Skin epidermis (tissue), 12 donors: Measurements from ENCODE around the gene GPR137B.
"Not testable (repeated sequence)": the region's sequence is repeated elsewhere in the genome, so short reads cannot be mapped to it uniquely, and the experiment has no call there.

Experiments used
- H3K27ac ChIP-seq, 21 experiments: fragments of 200-600 bp; sonication (generic) in 11 of 21; one replicate each; pipeline ENCODE4 v1.5.0; 2020; ENCODE audit warnings: mild to moderate bottlenecking in 3 of 21, inconsistent platforms in 2 of 21, moderate library complexity in 2 of 21
- H3K4me3 ChIP-seq, 7 experiments: fragments of 200-600 bp; sonication (generic) in 2 of 7; one replicate each; pipeline ENCODE4 v1.5.0; 2020; ENCODE audit warnings: inconsistent platforms in 2 of 7, mild to moderate bottlenecking in 2 of 7, moderate library complexity in 1 of 7

Gene GPR137B

DNA sequence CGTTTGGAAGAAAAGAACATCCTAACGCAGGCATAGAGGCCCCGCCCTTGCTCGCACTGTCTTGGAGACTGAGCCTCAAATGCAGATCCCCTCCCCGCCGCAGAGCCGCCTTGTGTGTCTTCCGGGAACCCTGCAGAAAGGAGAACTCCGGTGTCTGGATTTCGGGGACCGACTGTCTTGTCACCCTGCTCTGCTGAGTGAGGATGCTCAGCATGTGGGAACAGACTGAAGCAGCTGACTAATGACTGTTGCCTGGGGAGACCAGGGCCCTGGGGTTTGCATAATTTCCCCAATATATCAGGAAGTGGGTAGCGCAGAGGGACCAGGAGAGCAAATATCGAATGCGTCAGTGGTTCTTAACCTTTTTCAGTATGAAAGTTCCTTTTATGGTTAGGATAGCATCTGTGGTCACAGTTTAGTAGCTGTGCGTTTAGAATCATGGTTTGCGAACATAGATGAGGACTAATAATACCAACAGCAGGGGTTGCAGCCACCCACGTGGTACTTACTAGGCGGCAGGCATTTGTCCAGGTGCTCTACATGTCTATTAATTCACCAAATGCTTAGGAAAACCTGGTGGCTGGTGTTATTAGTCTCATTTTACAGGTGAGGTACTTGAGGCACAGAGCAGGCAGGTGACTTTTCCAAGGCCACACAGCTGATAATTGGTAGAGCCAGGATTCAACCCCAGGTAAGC is 14.3 kb downstream of the GPR137B start:
- Histone ChIP-seq H3K27ac (peak overlapping the region in 2 of 21 experiments; percentile 44 to 55), H3K4me3 (no peak overlapping the region)

DNA sequence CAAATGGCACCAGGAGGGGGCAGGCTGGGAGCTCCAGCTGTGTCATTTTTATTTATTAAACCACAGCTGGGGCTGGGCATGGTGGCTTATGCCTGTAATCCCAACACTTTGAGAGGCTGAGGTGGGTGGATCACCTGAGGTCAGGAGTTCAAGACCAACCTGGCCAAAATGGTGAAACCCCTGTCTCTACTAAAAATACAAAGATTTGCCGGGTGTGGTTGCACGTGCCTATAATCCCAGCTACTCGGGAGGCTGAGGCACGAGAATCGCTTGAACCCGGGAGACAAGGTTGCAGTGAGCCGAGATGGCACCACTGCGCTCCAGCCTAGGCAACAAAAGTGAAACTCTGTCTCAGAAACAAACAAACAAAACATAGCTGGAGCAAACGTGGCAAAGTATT is 15.7 kb downstream of the GPR137B start:
- H3K27ac ChIP-seq, H3K4me3 ChIP-seq: not testable (repeated sequence)

DNA sequence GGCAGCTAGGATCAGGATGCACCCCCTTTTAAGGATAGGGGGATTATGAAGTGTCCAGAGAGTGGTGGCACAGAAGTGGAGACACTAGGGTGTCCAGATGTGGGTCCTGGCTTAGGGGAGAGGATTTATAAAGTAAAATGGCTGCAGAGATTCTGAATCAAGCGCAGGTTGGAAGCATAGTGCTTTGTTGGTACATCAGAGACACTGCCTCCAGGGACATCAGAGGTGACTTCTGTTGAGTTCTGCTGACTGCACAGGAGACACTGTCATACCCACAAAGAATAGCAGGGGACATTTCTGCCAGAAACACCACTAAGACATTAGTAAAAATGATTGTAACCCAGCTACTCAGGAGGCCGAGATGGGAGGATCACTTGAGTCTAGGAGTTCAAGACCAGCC is 16.4 kb downstream of the GPR137B start:
- Histone ChIP-seq H3K27ac (no peak overlapping the region), H3K4me3 (no peak overlapping the region)

DNA sequence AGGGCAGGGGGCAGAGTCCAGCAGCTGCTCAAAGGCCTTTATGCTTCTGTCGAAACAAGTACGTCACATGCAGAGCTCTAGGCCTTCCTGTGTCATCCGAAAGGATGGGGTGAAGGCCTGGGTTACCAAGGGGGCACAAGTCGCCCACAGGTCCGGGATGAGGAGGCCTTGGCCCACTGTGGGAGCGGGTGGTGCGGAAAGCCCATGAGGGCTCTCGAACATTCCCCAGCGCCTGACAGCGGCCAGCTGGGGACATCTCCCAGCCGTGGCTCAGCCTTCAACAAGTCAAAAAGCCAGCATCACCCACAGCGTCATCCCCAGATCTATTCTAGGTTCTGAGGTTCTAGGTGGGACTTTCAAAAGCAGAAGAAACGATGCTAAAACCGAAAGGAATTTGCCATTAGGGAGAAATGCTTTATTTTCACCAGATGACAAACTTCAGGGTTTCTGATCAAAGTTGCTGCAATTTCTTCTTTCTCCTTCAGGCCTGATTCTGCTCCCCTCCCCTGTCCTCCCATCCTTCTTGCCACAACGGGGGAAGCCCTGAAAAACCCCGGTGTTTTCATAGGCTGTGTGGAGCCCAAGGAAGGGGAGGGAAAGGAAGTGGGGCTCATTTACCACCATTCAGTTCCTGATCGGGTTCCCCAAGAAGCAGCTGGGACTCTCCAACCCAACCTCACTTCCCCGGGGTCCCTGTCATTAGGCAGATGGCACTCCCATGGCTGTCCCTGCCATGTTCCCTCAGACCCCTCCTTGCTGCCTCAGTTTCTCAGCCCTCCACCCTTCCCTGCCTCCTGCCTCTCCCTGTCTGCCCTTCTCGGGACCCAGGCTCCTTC is 17.6 kb downstream of the GPR137B start:
- peak overlapping the region in 4 of 21 experiments; percentile 27 to 55 (median 44) for H3K27ac ChIP-seq
- no peak overlapping the region for H3K4me3 ChIP-seq

DNA sequence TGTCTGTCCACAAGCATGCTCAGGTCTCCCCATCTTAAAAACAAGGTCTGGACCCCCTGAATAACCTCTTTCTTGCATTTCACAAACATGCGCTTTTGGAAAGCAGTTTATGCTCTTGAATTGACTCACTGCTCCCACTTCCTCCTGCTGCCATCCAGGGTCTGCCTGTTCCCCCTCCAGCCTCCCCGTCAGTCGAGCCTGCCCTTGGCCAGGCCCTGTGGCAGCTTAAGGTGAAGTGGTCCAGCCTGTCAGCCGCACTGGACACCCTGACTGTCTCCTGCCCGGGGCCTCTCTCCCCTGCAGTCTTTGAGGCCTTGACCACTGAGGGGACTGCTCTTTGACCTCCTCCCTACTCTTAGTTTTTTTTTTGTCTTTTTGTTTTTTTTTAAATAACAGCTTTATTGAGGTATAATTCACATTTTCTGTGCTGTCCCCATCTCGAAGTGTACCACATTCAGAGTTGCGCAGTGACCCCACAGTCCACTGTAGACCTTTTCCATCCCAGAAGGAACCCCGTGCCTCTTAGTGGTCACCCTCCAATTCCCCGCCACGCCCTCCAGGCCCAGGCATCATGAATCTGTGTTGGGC is 18.3 kb downstream of the GPR137B start:
- H3K4me3 ChIP-seq = no peak overlapping the region
- H3K27ac ChIP-seq = peak overlapping the region in 3 of 21 experiments; percentile 36 to 55 (median 52)

DNA sequence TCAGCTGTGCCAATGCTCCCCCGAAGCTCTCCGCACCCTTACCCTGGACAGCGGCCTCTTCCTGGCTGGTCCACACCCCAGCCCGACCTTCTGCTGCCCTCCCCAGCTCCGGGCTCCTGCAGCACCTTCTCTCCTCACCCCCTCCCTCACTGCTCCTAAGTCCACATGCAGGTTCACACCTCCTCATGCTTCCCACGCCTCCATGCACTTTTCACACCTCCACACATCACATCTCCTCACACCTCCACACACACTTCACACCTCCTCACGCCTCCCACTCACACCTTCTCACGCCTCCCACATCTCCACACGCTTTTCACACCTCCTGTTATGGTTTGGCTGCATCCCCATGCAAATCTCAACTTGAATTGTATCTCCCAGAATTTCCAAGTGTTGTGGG is 18.9 kb downstream of the GPR137B start:
- Histone ChIP-seq H3K27ac (no peak overlapping the region), H3K4me3 (no peak overlapping the region)

DNA sequence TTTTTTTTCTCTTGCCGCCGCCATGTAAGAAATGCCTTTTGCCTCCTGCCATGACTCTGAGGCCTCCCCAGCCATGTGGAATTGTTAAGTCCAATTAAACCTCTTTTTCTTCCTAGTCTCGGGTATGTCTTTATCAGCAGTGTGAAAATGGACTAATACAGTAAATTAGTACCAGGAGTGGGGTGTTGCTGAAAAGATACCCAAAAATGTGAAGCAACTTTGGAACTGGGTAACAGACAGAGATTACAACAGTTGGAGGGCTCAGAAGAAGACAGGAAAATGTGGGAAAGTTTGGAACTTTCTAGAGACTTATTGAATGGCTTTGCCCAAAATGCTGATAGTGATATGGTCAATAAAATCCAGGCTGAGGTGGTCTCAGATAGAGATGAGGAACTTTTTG is 19.4 kb downstream of the GPR137B start:
- not testable (repeated sequence) for H3K27ac ChIP-seq, H3K4me3 ChIP-seq

DNA sequence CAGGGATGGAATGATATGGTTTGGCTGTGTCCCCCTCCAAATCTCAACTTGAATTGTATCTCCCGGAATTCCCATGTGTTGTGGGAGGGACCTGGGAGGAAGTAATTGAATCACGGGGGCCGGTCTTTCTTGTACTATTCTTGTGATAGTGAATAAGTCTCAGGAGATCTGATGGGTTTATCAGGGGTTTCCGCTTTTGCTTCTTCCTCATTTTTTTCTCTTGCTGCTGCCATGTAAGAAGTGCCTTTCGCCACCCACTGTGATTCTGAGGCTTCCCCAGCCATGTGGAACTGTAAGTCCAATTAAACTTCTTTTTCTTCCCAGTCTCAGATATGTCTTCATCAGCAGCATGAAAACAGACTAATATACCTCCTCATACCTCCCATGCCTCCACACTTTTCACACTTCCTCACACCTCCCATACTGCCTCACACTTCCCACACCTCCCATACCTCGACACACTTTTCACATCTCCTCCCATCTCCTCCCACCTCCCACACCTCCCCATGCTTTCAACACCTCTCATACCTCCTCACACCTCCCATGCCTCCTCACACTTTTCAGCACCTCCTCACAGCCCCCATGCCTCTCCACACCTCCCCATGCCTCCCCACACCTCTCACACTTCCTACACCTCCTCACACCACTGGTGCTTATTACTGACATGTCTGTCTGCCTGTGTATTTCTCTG is 21.3 kb downstream of the GPR137B start:
- Histone ChIP-seq H3K4me3 (no peak overlapping the region), H3K27ac (no peak overlapping the region)

DNA sequence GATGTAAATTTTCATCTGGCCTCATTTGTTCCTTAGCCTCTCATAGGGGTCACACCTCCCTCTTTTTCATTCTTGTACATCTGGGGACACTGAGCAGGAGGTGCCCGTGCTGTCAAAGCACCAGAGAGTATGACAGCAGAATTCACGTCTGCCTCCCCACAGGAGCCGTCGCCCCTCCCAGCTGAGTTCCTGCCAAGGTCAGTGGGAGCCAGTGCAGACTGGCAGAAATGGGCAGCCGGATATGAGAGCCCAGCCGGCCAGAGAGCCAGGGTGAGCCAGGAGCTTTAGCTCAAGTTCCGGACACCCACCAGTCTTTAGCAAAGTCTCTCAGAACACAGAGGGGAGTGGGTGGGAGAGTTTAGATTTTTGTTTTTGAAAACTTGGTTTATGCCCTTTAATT is 21.9 kb downstream of the GPR137B start:
- H3K4me3 ChIP-seq = no peak overlapping the region
- no peak overlapping the region for H3K27ac ChIP-seq

DNA sequence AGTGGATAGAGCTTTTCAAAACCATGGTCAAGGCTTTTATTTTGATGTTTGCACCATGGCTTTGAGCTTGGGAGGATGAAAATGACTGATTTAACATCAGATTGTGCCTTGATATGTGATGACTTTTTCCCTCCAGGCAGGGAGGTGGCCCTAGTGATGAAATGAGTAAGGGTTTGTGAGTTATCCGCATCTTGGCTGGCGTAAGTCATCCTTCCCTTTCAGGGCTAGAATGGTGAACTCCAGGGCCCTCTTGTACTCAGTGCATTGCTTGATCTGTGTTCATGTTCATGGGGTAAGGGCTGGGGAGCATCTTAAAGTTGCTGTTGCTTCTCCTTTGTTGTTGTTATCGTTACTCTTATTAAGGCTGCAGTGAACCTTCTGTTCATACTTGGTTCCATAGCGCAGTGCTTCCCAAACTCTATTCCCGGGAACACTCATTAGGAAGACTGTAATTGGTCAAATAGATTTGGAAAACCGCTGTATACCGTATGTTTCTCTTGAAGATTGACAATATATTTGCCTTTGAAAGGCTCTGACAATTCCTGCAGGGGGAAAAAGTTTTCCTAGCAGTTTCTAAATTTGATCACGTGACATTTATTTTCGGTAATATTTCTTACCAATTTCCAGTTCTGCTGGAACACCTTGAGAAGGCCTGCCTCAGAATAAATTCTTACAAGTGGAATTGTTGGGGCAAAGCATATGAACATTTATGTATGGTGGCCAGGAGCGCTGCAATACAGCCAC is 23.1 kb downstream of the GPR137B start:
- H3K27ac ChIP-seq = no peak overlapping the region
- no peak overlapping the region for H3K4me3 ChIP-seq

DNA sequence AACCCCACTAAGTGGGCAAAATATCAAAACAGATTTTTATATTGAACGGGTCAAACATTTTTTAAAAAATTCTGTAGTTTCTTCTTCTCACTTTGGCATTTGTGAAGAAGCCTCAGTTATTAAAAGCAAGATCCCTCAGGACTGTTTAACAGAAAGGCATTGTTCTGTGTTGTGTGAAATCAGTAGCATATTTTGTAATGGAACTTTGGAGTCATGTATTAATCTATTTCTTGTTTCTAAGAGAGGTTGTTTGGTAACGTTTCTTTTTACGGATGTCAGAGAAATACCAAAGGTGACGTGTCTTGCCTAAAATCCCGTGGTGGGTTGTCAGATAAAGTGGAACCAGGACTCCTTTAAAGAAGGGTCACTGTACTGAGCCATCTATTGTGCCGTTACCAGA is 23.7 kb downstream of the GPR137B start:
- H3K27ac ChIP-seq = no peak overlapping the region
- no peak overlapping the region for H3K4me3 ChIP-seq

DNA sequence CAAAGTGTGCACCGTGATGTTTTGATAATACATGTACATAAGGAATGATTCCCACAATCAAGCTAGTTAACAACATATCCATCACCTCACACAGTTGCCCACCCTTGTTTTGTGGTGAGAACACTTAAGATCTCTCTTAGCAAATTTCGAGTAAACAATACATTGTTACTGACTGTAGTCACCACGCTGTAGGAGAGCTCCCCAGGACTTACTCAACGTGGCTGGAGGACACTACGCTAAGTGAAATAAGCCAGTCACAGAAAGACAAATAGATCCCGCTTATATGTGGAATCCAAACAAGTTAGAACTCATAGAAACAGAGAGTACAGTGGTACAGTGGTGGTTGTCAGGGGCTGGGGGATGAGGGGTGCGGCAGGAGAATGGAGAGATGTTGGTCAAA is 24.8 kb downstream of the GPR137B start:
- Histone ChIP-seq H3K4me3 (no peak overlapping the region), H3K27ac (no peak overlapping the region)

DNA sequence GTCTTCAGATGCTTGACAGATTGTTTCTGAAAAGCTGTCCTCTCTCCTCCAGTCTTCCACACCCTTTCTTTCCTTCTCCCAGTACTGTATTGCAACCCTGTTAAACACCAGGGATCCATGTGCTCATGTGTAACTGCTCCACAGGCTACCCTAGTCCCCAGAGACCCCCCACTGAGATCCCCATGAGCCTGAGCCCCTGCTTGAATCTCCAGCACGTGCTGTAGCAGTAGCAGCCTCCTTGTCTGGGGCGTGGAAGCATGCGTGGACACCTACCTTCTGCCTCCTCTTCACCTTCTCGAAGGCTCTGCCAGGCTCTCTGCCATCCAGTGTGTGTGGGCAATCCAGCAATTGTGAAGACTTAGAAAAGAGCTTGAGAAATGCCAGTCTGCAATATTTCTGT is 25.2 kb downstream of the GPR137B start:
- Histone ChIP-seq H3K4me3 (no peak overlapping the region), H3K27ac (no peak overlapping the region)

DNA sequence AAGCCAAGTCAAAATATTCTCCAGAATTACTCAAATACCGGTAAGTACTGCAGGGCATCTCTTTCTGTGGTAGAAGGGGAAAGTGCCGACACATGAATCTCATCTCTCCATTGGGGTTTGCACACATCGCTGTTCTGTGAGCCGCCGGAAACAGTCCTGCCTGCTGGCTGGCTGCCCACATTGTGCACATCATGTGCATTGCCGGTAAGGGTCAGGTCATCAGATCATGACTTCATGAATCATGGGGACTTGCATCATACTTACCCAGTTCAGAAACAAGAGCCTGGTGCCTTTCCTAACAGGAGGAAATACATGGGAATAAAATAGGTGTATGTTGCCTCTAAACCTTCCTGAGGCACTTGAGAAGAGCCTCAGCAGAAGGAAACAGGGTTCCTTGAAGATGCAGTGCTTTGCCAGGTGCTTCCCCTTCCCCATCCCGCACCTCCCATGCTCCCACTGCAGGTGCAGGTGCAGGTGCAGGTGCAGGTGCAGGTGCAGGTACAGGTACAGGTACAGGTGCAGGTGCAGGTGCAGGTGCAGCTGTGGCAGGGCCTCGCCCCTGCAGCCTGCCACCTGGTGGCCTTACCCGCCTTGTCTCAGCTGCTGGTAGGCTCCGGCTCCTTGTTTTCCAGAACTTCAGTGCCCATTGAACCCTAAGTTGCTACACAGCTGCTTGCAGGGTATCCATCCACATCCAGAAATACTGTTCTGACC is 26.5 kb downstream of the GPR137B start:
- H3K27ac ChIP-seq = no peak overlapping the region
- no peak overlapping the region for H3K4me3 ChIP-seq

DNA sequence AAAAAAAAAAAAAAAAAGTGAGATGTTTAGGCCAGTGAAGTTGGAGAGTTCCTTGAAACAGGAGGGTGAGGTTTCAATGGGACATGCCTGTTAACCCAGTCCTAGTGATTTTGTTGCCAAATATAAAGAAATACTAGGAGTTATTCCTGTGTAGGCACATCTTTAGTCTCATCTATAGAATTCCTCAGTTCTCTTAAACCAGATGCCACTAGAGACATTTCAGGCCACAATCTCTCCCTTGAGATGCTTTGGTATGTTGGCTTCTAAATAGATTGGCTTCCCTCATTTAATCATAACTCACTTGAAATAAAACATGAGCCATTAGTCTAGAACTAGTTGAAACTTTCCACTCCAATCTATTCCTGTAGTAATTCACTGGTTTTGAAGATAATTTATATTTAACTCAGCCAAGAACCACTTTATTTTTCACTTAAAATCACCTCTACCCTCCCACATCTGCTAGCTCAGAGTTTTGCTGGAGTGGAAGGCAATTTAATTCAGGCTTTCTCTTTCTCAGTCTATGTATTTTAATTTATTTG is 29.8 kb downstream of the GPR137B start:
- no peak overlapping the region for H3K27ac ChIP-seq
- H3K4me3 ChIP-seq = no peak overlapping the region

DNA sequence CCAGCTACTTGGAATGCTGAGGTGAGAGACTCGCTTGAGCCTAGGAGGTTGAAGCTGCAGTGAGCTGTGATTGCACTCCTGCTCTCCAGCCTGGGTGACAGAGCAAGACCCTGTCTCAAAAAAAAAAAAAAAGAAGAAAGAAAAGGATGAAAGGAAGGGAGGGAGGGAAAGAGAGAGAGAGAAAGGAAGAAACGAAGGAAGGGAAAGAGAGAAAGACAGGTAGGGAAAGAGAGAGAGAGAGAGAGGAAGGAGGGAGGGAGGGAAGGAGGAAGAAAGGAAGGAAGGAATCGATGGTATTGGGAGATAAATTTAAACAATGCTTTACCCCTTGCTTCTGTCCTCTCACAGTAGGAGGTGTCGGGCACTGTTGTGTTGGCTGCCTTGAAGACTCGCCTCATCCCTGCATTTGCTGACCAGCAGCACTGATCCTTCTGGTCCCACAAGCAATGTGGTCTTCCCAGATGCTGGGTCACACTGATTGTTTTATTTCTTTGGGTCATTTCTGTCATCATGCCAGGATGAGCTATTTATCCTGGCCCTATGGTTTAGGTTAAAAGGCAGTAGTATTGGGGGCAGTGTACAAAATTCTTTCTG is 30.9 kb downstream of the GPR137B start:
- Histone ChIP-seq H3K27ac (no peak overlapping the region), H3K4me3 (no peak overlapping the region)

DNA sequence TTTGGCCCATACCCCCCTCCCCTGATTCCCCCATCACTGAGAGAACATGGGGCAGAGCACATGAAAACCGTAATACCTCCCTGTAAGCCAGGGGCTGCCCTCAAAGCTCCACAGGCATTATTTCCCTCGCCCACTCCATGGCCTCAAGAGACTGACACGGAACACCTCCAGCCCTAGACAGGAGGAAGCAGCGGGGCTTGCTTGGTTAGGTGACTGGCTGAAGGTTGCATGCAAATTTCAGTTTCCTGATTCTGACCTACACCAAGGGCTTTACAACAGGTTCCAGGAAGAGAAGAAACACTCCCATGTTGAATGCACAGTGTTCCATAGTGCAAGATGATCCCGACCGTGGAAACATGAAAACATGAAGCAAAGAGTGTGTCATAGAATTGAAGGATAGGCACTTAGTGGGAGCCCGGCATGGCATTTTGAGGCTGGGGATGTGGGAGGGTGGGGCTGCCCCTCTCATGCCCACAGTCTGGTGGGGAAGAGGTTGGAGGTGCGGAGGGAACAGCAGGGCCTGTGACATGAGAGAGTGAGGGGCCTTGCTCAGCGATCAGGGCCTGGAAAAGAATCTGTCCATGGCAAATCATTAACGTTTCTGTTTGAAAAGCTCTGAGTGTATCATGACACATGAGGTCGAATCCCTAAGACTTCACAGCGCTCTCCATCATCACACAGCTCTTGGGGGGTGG is 33.5 kb downstream of the GPR137B start:
- Histone ChIP-seq H3K27ac (no peak overlapping the region), H3K4me3 (no peak overlapping the region)
